Hematopoietic multipotent progenitor cell treated with erythropoietin and hydrocortisone succinate and interleukin-3 and kit ligand, for 4 days (in vitro differentiated cells): Measurements from ENCODE around the gene PIGT.

Experiments
- DNase-seq: peaks from one replicate; pipeline ENCODE4 v3.0.0-alpha.2; 2015

The PIGT gene

DNA sequence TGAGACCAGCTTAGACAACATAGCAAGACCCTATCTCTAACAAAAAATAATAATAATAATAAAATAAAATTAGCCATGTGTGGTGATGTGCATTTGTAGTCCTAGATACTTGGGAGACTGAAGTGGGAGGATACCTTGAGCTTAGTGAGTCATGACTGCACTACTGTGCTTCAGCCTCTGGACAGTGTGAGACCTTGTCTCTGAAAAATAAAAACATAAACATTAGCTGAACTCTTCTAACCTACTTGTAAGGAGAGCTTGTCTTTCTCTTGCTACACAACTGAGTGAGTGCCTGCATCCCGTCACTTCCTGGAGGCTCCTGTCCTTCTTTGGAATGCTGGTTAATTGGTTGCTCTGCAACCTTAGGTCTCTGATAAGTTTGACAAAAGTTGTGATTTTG lies 13.0 kb upstream of the PIGT start:
- DNase-seq: no peak

DNA sequence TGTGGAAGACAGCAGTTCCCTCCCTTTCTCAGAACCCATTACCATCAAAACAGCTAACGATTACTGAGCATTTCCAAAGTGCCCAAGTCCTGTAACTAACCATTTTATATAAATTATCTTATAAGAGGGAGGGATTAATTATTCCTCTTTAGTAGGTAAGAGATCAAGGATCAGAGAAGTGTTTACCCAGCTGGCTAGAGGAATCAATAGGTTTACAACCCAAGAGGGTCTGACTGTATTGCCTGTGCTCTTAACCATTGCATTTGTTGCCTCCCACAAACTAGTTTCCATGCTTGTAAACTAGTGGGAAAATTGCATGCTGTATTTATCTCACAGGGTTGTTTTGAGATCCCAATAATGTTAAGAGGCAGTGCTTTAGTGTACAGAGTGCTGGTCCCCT lies 11.5 kb upstream of the PIGT start:
- DNase-seq: no peak

DNA sequence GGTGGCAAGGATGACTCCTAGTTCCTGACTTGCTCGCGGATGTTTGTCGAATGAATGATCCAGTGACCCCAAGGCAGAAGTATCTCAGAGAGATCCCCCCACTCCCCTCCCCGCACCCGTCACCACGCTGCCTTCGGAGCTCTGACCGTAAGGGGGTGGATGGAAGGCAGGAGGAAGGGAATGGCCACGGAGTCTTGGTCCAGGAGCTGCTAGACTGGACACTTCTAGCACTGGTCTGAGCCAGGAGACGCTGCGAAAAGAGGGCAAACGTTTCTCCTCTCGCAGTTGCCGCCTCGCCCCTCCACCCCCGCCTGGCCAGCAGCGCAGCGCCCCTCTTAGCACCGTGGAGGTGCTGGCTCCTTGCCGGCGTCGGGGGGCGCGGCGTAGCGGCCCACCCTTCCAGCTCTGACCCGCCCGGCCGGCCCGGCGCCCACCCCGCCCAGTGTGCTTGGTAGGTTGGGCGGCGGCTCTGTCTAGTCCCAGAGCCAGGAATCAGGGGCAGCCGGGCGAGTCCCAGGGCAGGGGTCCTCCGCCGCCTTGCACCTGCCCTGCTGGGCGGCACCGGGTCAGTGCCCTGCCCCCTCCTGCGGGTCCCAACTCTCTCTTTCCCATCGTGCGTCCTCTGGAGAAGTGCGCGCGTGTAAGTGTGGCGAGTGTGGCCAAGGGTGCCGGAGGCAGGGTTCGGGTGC lies 10.2 kb upstream of the PIGT start:
- DNase-seq: peak; percentile 20

DNA sequence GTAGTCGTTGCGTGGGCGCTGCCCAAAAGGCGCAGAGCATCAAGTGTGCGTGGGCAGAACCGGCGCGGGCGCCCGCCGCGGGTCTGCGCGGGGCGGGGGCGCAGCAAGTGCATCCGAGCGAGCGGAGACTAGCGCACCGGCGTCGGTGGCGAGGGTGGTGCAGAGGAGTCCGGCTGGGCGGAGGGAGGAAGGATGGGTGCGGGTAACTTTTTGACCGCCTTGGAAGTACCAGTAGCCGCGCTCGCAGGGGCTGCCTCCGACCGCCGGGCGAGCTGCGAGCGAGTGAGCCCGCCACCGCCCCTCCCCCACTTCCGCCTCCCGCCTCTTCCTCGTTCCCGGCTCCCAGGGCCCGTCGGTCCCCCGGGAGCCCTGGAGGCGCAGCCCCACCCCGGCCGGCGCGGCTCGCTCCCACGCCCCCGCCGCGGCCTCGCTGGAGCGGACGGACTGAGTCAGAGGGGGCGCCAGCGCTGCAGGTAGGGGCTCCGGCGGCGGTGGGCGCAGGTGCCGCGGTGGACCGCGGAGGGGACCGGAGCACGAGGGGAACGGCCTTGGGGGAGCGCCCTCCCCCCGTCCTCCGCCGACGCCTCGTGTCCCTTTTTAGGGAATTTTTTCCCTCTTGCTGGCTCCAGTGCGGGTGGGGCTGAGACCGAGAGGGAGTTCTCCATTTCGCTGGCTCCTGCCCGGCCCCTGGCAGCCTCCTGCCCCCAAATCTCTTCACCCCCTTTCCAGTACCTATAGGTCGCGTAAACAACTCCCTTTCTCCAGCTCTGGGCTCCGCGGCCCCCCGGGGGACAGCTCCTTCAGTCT lies 9.5 kb upstream of the PIGT start:
- DNase-seq: peak; percentile 56

DNA sequence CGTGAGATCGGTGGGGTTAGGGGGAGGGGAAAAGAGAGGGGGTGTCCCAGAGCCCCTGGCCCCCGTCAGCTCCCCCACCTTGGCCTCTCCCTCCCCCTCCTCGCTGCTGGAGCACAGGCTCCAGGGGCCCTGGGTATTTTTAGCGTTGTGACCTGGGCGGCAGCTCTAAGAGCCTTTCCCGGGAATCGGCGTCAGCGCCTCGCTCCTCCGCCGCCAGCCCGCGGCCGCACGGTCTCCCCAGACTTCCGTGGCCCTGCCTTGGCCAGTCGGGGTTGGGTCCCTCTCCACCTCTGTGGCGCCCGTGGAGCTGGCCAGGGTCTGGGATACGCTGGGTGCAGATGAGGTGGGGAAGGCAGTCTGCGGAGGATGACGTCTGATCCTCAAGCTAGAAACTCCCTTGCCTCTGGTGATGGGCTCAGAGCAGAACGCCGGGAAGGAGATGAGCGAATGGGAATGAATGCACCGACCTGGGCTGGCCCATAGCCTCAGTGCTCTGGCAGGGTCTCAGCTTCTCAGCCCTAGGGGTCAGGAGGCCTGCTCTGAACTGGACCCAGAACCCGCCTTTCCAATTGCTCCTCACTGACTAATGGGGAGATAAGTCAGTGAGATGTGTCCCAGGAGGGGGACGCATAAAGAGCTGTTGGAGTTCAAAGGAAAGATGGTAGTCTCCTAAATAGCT lies 8.7 kb upstream of the PIGT start:
- DNase-seq: no peak

DNA sequence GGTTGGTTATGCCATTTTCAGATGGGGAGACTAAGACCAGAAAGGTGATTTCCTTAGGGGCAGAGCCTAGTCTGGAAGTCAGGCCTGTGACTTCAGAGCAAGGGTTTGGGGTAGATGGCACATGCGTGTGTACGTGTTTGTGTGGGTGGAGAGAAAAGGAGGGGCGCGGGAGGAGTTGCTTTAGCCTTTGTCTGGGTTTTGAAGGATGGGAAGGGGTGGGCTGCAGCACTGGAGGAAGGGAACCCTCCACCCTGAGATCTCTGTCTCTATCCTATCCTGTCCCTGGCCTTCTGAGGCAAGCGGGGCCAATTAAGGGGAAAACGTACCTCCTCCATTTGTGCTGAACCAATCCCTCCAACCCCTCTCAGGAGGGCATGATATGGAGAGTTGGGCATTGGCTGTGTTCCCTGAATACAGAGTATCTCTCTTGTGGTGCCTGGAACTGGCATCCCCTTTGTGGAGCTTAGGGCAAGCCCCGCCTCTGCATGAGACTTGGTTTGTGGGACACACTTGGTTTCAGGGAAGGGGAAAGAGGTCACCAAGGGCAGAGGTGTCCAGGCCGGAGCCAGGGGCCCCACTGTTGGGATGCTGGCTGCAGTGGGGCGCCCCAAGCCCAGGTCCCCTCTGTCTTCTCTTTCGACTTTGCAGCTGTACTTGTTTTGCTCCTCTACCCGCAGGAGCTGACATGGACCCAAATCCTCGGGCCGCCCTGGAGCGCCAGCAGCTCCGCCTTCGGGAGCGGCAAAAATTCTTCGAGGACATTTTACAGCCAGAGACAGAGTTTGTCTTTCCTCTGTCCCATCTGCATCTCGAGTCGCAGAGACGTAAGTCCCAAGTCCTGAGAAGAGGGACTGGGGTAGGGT lies 7.9 kb upstream of the PIGT start, which contains the start of gene DBNDD2:
Gene DBNDD2, plus strand, starts transcription at position 507 of the 863 bp plus-strand sequence. Its CDS starts 179 bp downstream, at position 686.
- DNase-seq: no peak

DNA sequence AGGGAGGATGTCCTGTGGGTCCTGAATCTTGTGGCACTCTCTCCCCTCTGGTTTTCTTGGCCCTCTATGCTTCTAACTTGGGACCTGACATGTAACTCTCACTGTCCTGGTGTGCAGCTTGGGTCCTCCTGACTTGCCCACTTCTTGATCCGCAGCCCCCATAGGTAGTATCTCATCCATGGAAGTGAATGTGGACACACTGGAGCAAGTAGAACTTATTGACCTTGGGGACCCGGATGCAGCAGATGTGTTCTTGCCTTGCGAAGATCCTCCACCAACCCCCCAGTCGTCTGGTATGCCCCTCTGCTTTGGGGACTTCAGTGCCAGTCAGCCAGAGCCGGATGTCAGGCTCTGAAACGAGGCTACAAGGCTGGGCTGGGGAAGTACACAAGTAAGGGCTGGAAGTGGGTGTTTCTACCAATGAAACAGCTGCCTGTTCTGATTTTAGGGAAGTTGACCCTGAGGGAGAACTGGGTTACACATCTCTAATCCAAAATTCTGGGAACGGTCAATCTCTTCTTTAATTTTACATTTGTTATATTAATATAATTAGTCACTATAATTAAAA lies 7.2 kb upstream of the PIGT start:
- peak; percentile 61 for DNase-seq

DNA sequence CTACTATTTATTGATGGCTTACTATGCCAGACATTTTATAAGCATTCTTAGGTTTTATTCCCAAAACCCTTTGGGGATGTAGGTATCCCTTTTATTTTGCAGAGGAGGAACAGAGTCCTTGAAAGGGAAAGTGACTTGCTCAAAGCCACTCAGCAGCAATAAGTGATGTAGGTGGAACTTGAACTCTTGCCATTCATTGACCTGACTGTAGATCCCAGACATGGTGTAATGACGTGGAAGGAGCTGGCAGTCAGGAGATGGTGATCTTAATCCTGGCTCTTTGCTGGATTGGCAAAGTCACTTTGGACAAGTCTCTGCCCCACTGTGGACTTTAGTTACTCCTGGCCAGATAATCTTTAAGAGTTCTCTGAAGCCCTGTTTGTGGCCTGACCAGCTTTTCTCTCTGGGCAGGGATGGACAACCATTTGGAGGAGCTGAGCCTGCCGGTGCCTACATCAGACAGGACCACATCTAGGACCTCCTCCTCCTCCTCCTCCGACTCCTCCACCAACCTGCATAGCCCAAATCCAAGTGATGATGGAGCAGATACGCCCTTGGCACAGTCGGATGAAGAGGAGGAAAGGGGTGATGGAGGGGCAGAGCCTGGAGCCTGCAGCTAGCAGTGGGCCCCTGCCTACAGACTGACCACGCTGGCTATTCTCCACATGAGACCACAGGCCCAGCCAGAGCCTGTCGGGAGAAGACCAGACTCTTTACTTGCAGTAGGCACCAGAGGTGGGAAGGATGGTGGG lies 6.2 kb upstream of the PIGT start:
- no peak for DNase-seq

DNA sequence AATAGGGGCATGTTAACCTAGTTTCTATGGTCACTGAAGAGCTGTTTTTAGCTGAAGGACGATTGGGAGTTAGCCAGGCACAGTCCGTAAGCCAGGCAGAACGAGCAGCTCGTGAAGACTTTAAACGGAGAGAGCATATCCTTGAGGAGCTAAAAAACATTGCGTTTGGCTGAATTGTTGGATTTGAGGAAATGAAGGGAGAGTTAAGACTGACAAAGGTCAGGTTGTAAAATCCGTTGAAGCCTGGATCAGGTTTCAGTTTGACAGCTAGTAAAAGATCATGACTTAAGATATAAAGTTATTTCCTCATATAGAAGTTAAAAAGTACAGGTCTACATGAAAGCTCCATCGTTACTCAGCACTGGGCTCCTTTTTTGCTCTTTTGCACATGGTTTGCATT lies 5.1 kb upstream of the PIGT start:
- DNase-seq: no peak

DNA sequence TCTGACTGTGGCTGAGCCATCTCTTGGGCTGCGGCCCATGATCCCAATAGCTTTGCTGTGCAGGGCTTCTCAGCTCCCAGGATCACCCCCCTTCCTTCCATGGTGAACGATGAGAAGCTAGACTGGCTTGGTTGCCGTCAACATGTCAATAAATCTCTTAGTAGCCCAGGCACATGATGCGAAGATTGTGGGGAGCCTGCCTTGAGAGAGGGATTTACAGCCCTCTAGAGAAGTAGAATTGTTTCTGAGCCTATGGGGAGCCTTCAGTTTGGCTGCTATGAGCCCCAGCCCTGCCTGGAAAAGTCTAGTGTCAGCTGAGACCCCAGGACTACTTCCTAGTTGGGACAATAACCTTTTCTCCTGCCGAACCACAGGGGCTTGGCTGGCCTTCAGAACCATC lies 3.3 kb upstream of the PIGT start:
- DNase-seq: no peak

DNA sequence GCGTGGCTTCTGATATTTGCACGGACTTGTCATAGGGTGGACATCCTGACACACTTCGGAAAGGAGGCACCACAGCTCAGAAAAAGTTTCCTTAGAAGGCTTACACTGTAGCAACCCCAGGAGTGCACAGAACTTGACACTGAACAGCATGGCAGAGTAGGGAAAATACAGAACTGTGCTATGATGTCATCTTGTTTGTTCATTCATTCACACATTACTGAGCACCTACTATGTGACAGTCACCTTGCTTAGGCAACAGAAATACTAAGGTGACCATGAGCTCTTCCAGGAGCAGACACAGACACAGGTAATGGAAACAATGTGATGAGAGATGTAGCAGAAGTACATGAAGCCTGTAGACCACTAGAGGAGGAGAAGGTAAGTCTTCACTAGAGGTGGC lies 2.5 kb upstream of the PIGT start:
- no peak for DNase-seq

DNA sequence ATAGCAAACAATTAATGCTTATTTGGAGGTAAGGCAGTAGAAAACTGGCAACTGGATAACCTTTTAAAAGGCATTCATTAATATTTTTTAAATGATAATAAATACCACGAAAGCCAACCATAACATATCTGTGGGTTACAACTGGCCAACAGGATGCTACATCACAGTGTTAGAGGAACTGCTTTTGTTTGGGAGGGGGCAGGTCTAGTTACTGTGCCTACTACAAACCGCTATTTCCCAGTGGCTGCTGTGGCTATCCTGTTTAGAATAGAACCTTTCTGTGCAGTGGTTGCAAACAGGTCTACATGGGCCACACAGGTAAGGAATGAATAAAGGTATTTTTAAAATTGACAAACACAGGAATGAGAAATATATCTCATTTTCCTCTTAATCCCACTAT lies 976 bp downstream of the PIGT start:
- DNase-seq: peak; percentile 61

DNA sequence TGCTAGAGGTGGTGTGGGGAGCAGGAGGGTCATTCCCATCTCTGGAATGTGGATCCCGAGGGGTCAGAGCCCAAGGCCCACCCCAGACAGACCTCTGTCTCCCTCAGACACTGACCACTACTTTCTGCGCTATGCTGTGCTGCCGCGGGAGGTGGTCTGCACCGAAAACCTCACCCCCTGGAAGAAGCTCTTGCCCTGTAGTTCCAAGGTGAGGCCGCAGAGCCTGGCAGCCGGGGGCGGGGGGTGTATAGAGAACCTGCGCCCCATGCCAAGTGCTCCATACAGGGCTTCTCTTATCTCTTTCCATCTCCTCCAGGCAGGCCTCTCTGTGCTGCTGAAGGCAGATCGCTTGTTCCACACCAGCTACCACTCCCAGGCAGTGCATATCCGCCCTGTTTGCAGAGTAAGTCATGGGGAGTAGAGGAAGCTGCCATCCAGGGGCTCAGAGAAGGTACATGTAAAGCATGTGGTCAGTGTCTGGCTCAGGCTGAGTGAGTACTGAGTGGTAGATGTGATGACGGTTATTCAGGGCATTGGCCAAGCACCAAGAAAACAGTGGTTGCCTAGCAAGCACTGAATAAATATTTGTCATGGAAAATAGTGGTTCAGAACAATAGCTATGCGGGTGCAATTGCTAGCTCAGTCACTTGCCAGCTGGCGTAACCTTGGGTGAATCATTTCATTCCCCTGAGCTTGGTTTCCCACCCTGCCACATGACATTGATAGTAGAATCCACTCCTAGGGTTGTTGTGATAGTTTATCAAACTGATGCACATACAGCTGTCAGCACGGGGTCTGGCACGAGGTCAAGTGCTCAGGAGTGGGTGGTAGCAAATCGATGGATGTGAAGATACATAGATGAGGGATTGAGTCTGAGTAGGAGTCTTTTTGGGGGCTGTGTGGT lies 3.5 kb downstream of the PIGT start:
- peak; percentile 28 for DNase-seq

DNA sequence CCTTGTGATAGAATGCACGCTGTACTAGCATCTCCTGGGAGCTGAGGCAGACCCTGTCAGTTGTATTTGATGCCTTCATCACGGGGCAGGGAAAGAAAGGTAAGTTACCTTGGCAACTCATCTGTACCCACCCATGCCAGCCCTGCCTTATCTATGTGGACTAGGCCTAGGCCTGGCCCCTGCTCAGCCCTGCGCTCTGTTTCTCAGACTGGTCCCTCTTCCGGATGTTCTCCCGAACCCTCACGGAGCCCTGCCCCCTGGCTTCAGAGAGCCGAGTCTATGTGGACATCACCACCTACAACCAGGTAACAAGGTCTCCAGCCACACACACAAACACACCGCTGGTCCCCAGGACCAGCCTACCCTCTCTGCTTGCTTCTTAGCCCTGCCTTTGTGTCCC lies 4.2 kb downstream of the PIGT start:
- DNase-seq: no peak

DNA sequence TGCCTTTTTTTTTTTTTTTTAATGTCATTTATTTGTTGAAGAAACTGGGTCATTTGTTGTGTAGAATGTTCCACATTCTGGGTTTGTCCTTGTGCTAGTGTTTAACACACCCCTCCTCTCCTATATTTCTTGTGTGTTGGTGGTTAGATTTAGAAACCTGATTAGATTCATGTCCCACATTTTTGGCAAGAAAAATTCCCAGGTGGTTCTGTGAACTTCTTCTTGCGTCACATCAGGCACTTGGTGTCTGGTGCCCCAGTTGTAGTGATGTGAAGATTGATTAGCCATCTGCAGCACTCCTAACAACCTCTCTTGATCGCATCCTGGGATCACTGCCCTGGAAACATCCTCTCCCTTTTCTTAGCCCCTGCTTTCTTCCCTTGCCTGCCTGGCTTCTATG lies 7.8 kb downstream of the PIGT start:
- DNase-seq: no peak

DNA sequence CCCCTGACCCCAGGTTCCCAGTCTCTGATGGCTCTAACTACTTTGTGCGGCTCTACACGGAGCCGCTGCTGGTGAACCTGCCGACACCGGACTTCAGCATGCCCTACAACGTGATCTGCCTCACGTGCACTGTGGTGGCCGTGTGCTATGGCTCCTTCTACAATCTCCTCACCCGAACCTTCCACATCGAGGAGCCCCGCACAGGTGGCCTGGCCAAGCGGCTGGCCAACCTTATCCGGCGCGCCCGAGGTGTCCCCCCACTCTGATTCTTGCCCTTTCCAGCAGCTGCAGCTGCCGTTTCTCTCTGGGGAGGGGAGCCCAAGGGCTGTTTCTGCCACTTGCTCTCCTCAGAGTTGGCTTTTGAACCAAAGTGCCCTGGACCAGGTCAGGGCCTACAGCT lies 9.6 kb downstream of the PIGT start:
- no peak for DNase-seq

DNA sequence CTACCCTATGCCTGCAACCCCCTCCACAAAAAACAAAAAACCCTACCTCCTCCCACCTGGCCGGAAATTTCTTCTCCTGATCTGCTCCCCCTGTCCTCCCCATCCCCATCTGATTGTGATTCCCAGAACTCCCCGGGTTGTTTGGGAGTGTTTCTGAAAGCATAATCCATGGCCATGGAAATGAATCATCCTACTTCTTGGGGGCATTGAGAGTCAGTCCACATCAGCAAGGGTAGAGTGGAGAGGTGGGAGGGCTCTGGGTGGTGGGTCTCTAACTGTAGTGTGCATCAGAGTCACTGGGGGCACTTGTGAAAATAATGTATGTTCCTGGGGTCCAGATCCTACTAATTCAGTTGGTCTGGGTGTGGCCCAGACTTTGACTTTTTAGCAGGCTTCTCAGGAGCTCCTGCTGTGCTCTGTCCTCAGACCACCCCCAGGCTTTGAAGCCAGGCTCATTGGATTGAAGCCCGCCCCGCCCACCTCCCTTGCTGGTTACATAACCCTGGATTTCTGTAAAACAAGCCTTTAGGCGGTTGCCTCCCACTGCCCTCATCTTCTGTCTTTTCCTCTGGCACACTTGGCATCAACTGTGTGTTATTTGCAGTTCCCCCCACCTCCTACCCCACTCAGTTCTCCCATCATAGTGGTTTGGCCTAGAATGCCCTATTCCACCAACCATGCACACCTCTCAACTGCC lies 10.5 kb downstream of the PIGT start:
- no peak for DNase-seq

DNA sequence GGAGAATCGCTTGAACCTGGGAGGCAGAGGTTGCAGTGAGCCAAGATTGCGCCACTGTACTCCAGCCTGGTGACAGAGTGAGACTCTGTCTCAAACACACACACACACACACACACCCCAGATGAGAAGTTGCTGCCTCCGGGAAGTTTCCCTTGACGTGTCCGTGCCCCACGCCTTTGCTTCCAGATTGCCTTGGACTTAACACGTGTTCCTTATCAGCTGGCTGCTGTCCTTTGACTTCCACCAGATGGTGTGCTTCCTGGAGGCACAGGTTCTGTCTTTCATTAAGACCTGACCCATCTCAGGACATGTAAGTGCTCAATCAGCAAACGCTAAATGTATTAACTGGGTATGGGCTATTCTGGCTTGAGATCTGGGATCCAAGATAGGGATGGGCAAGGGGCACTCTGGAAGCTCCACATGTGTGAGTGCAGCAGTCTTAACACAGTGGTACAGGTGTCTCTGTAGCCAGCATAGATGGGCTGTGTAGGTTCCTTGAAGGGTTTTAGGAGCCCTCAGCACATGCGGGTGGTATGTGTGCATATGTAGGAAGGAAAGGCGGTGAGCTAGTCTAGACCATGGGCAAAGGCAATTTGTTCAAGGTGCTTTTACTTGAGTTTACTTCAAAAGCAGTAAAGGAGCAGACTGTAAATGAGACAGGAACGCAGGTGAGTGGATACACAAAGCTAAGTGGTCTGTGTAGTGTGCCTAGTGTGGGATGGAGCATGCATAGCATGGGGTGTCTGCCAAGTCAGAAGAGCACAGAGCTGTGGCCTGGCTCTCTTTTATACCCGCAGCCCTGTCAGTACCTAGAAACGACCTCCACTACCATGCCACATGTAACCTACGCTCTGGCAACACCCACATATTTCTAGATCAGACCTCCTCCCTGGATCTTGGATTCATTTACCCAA lies 11.6 kb downstream of the PIGT start:
- no peak for DNase-seq

DNA sequence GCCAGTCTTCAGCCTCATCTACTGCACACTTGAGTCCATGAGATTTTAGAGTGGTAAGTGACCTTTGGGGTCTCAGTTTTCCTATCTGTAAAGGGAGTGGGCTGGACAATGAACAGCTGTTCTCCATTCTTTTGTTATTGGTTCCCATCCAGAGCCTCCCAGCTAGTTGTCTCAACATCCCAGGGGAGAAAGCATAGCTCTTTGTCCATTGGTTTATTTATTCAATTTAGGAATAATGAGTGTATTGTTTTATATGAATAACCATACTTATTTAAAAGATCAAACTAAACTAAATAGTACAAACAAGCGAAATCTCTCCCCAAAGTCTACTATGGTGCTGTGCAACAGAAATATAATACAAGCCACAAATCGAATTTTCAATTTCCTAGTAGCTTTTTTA lies 13.7 kb downstream of the PIGT start:
- DNase-seq: no peak
